Skeletal muscle satellite cell (primary cell): ENCODE data around the gene PXDC1.
A peak's percentile ranks its signal among the peaks of the same experiment; 100 is the strongest.

Experiments
- H3K27me3 ChIP-seq: 2 replicates; pipeline ENCODE4 v1.7.0; 2013; ENCODE audit warnings: low read length; ENCODE audit not compliant: control insufficient read depth, insufficient read depth
- H3K36me3 ChIP-seq: 2 replicates; pipeline ENCODE4 v1.7.0; 2013; ENCODE audit warnings: mild to moderate bottlenecking, control low read depth, low read length; ENCODE audit not compliant: insufficient read depth
- H3K4me1 ChIP-seq: 2 replicates; pipeline ENCODE4 v1.7.0; 2013; ENCODE audit warnings: low read length; ENCODE audit not compliant: control insufficient read depth, insufficient read depth
- H3K4me2 ChIP-seq: 2 replicates; pipeline ENCODE4 v1.7.0; 2013; ENCODE audit warnings: mild to moderate bottlenecking, low read length
- H3K4me3 ChIP-seq: 2 replicates; pipeline ENCODE4 v1.7.0; 2013; ENCODE audit warnings: low read length
- H3K9ac ChIP-seq: 2 replicates; pipeline ENCODE4 v1.7.0; 2013; ENCODE audit warnings: mild to moderate bottlenecking, low read depth, low read length, moderate library complexity
- H3K9me3 ChIP-seq: replicated peaks from 2 replicates; pipeline ENCODE4 v1.7.0; 2013; ENCODE audit warnings: mild to moderate bottlenecking, control low read depth, low read length

The PXDC1 gene

GRCh38 chr6:3710403-3710802, 41.1 kb downstream of the PXDC1 start:
- Histone ChIP-seq H3K4me1 (no peaks in the 10 kb centered on the region), H3K27me3 (no peaks in the 10 kb centered on the region), H3K9ac (no peak overlapping the region), H3K4me3 (no peak overlapping the region), H3K36me3 (peaks cover 34% of the 10 kb centered on the region), H3K9me3 (no peaks in the 10 kb centered on the region), H3K4me2 (no peak overlapping the region)

- no peaks in the 10 kb centered on the region for H3K4me1 ChIP-seq
- no peak overlapping the region for H3K4me3 ChIP-seq
- peaks cover 18% of the 10 kb centered on the region for H3K36me3 ChIP-seq
- no peak overlapping the region for H3K9ac ChIP-seq
- no peak overlapping the region for H3K4me2 ChIP-seq
- H3K27me3 ChIP-seq: no peaks in the 10 kb centered on the region
- no peaks in the 10 kb centered on the region for H3K9me3 ChIP-seq
Observed at GRCh38 chr6:3708540-3708939, 43.0 kb downstream of the PXDC1 start.

DNA sequence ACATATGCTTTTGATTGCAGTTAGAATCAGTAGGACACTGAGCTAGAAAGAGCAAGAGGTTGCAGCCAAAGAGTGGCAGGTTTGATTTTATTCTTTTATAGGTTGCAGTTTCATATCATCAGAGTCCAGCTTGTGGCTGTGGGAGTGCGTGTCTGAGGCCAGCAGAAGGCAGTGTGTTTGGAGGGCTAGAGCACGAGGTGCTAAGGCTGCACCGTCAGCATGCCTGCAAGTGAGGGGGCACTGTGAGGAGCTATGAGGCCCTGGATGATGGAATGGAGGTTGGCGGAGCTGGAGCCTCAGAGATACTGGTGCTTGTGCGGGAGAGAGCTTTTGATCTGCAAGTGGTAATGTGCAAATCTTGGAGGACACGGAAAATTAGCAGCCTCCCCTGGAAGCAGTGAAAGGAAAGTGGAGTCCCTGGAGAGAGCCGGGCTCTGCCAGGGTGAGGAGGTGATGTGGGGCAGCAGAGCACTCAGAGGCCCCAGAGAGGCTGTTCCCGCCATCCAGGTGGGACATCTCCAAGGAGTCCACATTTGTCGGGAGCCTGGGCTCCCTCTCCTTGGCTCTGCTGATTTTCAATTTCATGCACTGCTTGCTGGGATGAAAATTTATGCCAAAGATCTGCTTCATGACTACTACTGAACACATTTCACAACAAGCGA, 43.6 kb downstream of the PXDC1 start:
- no peak overlapping the region for H3K9ac ChIP-seq
- H3K4me2 ChIP-seq: no peak overlapping the region
- no peaks in the 10 kb centered on the region for H3K27me3 ChIP-seq

DNA sequence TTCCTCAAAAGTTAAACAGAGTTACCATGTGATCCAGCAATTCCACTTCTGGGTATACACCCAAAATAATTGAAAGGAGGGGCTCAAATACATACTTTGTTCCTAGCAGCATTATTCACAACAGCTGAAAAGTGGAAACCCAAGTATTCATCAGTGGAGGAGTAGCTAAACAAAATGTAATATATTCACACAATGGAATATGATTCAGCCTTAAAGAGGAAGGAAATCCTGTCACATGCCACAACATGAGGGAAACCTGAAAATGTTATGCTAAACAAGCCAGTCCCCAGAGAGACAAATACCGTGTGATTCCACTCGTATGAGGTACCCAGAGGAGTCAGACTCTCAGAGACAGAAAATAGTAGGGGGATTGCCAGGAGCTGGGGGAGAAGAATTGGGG, 44.5 kb downstream of the PXDC1 start:
- no peak overlapping the region for H3K4me3 ChIP-seq
- no peaks in the 10 kb centered on the region for H3K27me3 ChIP-seq
- H3K36me3 ChIP-seq: peaks cover 10% of the 10 kb centered on the region
- no peaks in the 10 kb centered on the region for H3K4me1 ChIP-seq
- no peaks in the 10 kb centered on the region for H3K9me3 ChIP-seq
- H3K4me2 ChIP-seq: no peak overlapping the region
- H3K9ac ChIP-seq: no peak overlapping the region

More for the DNA sequence above, 43.6 kb downstream of the PXDC1 start:
- H3K4me1 ChIP-seq: no peaks in the 10 kb centered on the region
- no peak overlapping the region for H3K4me3 ChIP-seq
- H3K9me3 ChIP-seq: no peaks in the 10 kb centered on the region
- H3K36me3 ChIP-seq: peaks cover 12% of the 10 kb centered on the region

GRCh38 chr6:3706547-3706946, 45.0 kb downstream of the PXDC1 start:
- Histone ChIP-seq H3K4me1 (no peaks in the 10 kb centered on the region), H3K4me2 (no peak overlapping the region), H3K27me3 (no peaks in the 10 kb centered on the region), H3K36me3 (peaks cover 7% of the 10 kb centered on the region), H3K9ac (no peak overlapping the region), H3K4me3 (no peak overlapping the region), H3K9me3 (no peaks in the 10 kb centered on the region)

DNA sequence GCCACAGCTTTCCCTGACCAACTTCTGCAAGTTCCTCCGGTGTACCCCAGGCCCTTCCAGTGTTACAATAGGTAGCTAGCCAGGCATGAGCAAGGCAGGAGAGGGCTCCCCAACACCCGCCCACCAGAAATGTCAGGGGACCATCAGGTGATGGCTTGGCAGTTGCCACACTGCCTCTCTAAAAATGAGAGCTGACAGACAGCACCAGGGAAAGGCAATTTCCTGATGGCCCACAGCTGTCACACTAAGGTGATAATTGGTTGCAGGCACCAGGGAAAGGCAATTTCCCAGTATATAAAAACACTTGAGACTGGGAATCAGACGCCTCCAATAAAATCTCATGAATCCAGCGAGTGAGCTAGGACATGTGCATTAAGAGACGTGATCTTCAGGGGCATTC, 49.9 kb downstream of the PXDC1 start:
- no peaks in the 10 kb centered on the region for H3K9me3 ChIP-seq
- no peaks in the 10 kb centered on the region for H3K27me3 ChIP-seq
- H3K9ac ChIP-seq: no peak overlapping the region
- H3K36me3 ChIP-seq: no peaks in the 10 kb centered on the region
- no peak overlapping the region for H3K4me2 ChIP-seq
- H3K4me1 ChIP-seq: peaks cover 17% of the 10 kb centered on the region
- H3K4me3 ChIP-seq: no peak overlapping the region

DNA sequence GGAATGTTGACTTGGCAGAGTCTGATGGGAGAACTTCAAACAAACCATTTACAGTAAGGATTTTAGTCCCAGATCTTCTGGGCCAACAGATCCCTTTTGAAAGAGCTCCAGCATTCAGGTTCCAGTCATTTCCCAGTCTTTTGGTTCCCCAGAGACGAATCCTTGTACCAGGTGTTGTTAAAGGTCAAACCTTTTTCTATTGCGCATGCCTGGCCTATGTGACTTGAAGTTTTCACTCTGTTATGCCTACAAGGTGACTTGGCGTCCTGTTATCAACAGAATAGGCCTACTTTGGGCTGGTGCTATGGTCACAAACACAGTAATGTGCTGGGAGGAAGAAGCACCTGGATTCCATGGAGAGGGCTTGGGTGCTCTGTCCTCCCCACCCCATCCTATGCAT, 52.3 kb downstream of the PXDC1 start:
- Histone ChIP-seq H3K36me3 (no peaks in the 10 kb centered on the region), H3K4me1 (peaks cover 18% of the 10 kb centered on the region), H3K9ac (no peak overlapping the region), H3K4me2 (no peak overlapping the region), H3K9me3 (no peaks in the 10 kb centered on the region), H3K27me3 (no peaks in the 10 kb centered on the region), H3K4me3 (no peak overlapping the region)

DNA sequence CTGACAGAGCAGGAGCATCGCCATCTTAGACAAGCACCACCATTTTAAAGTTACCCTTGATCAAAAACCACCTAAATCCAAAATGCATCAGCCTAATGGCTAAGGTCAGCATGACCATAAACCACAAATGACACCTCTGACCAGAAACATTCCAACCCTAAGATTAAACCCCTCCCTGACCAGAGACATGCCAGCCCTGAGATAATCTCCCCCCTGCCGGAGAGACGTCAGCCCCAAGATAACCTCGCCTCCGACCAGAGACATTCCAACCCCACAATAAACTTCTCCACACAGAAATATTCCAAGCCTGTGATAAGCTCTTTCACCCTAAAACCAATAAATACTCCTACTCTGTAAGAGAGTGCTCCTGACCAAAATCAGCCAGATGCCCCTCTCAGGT, 53.5 kb downstream of the PXDC1 start:
- Histone ChIP-seq H3K4me1 (peaks cover 25% of the 10 kb centered on the region), H3K4me3 (no peak overlapping the region), H3K9me3 (no peaks in the 10 kb centered on the region), H3K4me2 (no peak overlapping the region), H3K36me3 (no peaks in the 10 kb centered on the region), H3K27me3 (no peaks in the 10 kb centered on the region), H3K9ac (no peak overlapping the region)

DNA sequence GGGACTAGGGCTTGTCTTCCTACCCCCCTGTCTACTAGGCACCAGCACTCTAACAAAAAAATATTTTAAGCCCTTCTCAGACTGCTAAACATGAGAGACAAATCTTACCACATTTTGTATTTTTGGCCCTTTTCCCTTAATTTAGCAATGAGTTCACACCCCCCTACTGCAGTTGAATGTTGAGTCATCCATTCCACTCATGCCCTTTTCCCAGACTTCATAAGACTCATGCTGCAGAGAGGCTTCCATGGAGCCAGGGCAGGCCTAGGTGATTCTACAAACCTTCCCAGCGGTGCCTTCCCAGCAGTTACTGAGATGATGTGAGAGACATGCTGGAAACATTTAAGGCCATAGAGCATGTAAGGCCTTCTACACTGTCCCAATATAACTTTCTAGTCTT, 53.9 kb downstream of the PXDC1 start:
- no peak overlapping the region for H3K4me3 ChIP-seq
- H3K4me2 ChIP-seq: peak overlapping the region; percentile 5
- no peak overlapping the region for H3K9ac ChIP-seq
- H3K36me3 ChIP-seq: no peaks in the 10 kb centered on the region
- H3K4me1 ChIP-seq: peaks cover 25% of the 10 kb centered on the region
- H3K9me3 ChIP-seq: no peaks in the 10 kb centered on the region
- H3K27me3 ChIP-seq: no peaks in the 10 kb centered on the region

DNA sequence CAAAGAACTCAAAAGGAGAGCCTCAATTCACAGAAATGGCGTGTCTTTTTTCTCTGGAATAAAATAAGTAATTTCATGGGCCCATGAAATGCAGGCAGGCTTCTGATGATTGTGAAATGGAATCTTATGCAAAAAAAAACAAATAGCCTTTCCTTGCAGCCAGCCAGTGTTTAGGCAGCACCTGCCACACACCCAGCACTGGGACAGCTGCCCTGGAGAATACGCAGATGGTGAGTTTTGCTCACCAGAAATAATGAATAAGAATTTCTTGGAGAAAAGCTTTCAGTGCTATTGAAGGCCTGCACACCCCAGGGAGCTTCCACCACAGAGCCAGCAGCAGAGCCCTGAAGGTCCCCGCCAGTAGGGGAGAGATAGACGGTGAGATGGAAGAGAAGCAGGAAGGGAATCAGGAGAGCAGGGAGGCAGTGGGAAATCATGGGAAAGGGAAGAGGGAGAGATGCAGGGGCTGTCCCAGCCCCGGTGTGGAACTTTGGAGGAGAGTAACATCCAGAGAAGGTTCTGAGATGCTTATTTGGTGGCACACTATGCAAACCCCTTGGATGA, 54.9 kb downstream of the PXDC1 start:
- Histone ChIP-seq H3K36me3 (no peaks in the 10 kb centered on the region), H3K4me3 (no peak overlapping the region), H3K27me3 (no peaks in the 10 kb centered on the region), H3K9ac (no peak overlapping the region), H3K9me3 (no peaks in the 10 kb centered on the region), H3K4me1 (peaks cover 25% of the 10 kb centered on the region), H3K4me2 (no peak overlapping the region)

- Histone ChIP-seq H3K4me3 (no peak overlapping the region), H3K4me1 (peaks cover 25% of the 10 kb centered on the region), H3K4me2 (no peak overlapping the region), H3K27me3 (no peaks in the 10 kb centered on the region), H3K9ac (no peak overlapping the region), H3K9me3 (no peaks in the 10 kb centered on the region), H3K36me3 (no peaks in the 10 kb centered on the region)
Observed at GRCh38 chr6:3695065-3695817, 56.3 kb downstream of the PXDC1 start.

DNA sequence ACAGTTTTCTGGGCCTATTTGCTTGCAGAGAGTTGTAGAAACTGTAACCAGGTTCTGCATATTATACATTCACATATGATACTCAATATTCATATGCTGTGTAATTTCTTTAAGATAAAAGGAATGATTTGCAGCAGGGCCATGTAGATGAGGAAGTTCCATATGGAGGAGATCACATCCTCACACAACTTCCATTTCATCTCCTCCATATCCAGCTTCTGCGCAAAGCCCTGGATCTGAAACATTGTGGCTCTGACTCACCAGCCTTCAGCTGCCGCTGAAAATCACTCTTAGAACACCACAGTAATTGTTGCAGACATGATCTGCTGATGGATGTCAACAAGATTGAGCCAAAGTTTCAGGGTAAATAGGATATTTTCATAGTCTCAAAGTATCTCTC, 57.7 kb downstream of the PXDC1 start:
- peaks cover 25% of the 10 kb centered on the region for H3K4me1 ChIP-seq
- no peaks in the 10 kb centered on the region for H3K9me3 ChIP-seq
- H3K36me3 ChIP-seq: no peaks in the 10 kb centered on the region
- H3K4me2 ChIP-seq: no peak overlapping the region
- H3K9ac ChIP-seq: no peak overlapping the region
- no peak overlapping the region for H3K4me3 ChIP-seq
- H3K27me3 ChIP-seq: no peaks in the 10 kb centered on the region
